Measurements from ENCODE around the gene LRG1.
"Not testable (repeated sequence)": the region's sequence is repeated elsewhere in the genome, so short reads cannot be mapped to it uniquely, and the experiment has no call there.

The LRG1 gene

GRCh38 chr19:4531562-4532165 is 8.2 kb downstream of the LRG1 start:
- in situ Hi-C loops (cut with MboI; ENCODE audit: low sequenced_read_pairs), result no loop called here

DNA sequence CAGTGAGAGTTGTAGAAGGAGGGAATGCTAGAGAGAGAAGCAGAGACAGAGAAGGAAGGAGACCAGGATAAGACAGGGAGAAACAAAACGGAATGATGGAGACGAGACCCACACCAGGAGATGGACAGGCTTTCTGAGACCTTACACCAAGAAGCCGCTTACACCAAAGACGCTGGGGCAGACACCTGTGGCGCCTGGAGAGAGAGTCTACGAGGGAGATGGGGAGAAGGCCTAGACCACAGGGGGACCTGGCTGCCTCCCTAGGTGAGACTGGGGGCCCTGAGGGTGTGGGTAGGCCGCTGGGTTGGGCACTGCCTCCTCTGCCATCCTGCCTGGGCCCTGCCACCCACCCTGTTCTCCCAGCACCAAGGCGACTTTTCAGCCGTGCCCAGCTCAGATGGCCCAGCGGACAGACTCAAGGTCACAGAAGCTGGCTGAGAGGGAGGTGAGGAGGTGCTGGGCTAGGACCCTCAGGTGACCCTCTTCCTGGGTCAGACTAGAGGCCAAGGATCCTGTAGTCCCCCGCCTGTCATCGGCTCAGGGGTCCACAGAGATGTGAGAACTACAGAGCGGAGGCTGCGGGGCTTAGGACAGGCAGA is 9.8 kb downstream of the LRG1 start:
- in situ Hi-C loops (cut with MboI; ENCODE audit: low sequenced_read_pairs), result no loop called here

DNA sequence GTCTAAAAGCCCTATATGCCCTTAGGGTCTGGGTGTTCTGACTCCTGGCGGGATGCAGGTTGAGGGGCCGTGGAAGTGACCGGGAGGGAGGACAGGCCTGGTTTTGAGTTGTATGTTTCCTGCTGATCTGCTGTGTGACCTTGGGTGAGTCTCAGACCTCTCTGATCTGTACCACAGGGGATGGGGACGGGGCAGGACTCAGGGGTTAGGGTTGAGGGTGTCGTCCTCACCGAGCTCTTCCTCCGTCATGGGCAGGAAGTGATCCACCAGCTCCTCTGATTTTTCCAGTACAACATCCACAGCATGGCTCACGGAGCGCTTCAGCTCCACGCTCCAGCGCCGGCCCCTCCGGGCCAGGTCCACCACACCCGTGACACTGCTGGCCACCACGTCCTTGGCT is 11.0 kb downstream of the LRG1 start:
- in situ Hi-C loops (cut with MboI; ENCODE audit: low sequenced_read_pairs), result no loop called here

DNA sequence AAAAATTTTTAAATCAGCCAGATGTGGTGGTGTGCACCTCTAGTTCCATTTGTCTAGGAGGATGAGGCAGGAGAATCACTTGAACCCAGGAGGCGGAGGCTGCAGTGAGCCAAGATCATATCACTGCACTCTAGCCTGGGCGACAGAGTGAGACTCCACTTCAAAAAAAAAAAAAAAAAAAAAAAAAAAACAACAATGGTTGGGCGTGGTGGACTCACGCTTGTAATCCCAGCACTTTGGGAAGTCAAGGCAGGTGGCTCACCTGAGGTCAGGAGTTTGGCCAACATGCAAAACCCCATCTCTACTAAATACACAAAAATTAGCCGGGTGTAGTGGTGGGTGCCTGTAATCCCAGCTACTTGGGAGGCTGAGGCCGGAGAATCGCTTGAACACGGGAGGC is 12.5 kb downstream of the LRG1 start:
- in situ Hi-C loops (cut with MboI; ENCODE audit: low sequenced_read_pairs), result not testable (repeated sequence)

DNA sequence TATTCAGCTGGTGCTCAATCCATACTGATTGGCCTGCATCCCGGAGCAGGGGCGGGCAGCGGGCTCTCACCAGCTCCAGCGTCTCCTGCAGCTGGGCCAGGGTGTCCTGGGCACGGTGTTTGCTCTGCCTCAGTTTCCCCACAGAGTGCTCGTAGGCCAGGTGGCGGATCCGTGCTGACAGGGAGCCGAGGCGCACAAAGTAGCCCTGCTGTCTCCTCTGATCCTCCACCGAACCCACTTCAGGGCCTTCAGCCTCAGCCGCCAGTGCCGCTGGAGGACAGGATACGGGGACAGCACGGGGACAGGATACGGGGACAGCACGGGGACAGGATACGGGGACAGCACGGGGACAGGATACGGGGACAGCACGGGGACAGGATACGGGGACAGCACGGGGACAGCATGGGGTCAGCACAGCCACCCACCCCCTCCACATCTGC is 14.3 kb downstream of the LRG1 start:
- in situ Hi-C loops (cut with MboI; ENCODE audit: low sequenced_read_pairs), result no loop called here

GRCh38 chr19:4524808-4525562 is 14.9 kb downstream of the LRG1 start:
- in situ Hi-C loops (cut with MboI; ENCODE audit: low sequenced_read_pairs), result no loop called here

GRCh38 chr19:4523306-4524110 is 16.3 kb downstream of the LRG1 start:
- in situ Hi-C loops (cut with MboI; ENCODE audit: low sequenced_read_pairs), result no loop called here

DNA sequence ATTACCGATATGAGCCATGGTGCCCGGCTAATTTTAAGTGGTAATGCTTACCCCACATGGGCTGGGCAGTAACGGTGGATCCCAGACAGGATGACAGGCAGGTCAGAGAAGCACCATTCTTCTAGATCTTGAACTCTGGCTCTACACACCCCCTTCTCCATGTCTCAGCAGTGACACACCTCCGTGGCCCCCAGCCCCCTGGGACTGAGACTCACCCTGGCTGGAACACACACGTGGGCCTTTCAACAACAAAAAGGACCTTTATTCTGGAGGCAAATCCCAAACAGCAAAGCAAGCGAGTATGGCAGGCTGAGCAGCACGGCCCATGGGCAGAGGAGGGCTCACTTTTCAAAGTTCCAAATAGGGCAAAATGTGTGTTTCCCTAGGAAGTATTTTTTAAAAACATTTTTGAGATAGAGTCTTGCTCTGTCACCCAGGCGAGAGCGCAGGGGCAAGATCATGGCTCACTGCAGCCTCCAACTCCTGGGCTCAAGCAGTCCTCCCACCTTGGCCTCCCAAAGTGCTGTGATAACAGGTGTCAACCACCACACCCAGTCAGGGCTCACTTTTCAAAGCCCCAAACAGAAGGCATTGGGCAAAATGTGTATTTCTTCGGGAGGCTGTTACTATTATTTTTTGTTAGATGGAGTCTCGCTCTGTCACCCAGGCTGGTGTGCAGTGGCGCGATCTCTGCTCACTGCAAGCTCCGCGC is 17.4 kb downstream of the LRG1 start:
- in situ Hi-C loops (cut with MboI; ENCODE audit: low sequenced_read_pairs), result no loop called here

- in situ Hi-C loops (cut with MboI; ENCODE audit: low sequenced_read_pairs), result no loop called here
Observed at GRCh38 chr19:4521888-4522242, 18.0 kb downstream of the LRG1 start.

DNA sequence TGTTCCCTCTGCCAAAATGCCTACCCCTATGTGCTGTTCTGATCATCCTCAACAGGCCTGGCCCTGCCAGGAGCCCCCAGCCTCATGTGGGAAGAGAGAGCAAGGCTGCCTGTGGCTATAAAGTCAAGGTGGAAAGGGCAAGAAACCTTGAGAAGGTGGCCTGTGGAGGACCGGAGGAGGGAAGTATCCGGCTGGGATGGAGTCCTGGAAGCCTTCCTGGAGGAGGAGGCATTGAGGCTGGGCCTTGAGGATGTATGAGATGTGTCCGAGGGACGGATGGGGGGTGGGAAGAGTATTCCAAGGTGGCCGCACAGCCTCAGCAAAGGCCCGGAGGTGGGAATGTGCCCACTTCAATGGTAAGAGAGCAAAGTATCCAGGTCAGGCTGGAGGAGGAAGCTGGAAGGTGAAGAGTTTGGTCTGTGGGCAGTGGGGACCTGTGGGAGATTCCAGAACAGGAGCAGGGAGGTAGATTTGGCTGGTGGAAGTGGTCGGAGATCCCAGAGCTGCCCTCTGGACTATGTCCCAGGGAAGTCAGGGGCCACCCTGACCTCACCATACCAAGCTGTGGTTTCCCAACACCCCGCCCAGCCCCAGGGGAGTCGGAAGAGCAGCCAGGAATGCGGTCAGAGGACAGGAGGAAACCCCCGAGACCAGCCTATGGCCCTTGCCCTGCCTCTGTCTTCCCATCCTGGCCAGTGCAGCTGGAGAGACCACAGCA is 18.5 kb downstream of the LRG1 start:
- in situ Hi-C loops (cut with MboI; ENCODE audit: low sequenced_read_pairs), result no loop called here

- in situ Hi-C loops (cut with MboI; ENCODE audit: low sequenced_read_pairs), result no loop called here
Observed at GRCh38 chr19:4519521-4520277, 20.1 kb downstream of the LRG1 start.

DNA sequence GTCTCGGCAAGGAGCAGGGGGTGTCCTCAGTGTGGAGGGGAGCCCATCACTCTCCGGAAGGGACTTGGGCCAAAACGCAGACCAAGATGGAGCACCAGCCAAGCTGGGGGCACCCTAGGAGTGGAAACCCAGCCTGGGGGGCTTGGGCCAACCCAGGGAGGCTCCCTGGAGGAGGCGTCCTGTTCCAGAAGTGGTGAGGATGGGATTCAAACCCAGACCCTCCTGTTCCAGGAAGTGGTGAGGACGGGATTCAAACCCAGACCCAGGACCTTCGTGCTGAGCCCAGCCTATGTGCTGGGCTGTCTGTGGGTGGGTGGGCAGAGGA is 20.7 kb downstream of the LRG1 start:
- in situ Hi-C loops (cut with MboI; ENCODE audit: low sequenced_read_pairs), result no loop called here

GRCh38 chr19:4518345-4519171 is 21.3 kb downstream of the LRG1 start, which contains the start of gene PLIN4:
PLIN4 (minus strand) TSS chr19:4518486; CDS start chr19:4518272, 214 bp downstream.
- in situ Hi-C loops (cut with MboI; ENCODE audit: low sequenced_read_pairs), result no loop called here

DNA sequence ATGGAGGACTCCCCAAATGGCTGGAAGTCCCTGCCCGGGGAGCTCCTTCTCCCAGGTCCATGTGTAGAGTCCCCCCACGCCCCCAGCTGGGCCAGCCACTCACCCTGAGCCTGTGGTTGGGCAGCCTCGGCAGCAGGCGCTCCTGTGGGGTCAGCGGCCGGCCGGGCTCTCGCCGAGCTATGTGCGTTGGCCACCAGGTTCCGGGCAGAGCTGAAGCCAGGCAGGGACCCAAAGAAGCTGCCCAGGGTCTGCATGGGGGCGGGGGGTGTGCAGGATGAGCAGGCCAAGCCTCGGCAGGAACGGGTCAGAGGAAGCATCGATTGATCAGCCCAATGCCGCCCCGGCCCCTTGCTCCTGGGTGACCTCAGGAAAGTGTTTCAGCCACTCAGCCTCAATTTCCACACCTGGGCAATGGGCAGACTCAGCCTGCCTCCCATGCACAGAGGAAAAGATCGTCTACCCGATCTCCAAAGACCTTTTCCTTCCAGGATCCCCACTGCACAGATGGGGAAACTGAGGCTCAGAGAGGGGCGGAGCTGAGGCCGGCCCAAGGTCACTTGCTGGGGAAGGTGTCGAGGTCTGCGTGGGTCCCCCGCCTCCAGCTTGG is 22.3 kb downstream of the LRG1 start:
- in situ Hi-C loops (cut with MboI; ENCODE audit: low sequenced_read_pairs), result no loop called here

DNA sequence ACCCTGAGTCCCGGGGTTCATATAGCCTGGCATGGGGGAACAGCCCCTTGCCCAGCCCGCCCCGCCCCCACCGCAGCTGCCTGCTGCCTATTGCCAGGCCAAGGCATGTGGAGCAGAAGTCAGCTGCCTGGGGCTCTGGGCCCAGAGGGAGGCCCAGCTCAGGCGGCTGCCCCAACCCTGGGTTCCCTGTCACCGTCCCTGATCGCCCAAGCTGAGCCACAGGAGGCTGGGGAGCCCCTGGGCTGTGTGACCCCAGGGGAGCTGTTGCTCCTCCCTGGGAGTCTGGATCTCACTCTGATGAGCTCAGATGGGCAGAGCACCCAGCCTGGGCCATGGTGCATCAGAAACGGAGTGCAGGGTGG is 22.9 kb downstream of the LRG1 start:
- in situ Hi-C loops (cut with MboI; ENCODE audit: low sequenced_read_pairs), result no loop called here

DNA sequence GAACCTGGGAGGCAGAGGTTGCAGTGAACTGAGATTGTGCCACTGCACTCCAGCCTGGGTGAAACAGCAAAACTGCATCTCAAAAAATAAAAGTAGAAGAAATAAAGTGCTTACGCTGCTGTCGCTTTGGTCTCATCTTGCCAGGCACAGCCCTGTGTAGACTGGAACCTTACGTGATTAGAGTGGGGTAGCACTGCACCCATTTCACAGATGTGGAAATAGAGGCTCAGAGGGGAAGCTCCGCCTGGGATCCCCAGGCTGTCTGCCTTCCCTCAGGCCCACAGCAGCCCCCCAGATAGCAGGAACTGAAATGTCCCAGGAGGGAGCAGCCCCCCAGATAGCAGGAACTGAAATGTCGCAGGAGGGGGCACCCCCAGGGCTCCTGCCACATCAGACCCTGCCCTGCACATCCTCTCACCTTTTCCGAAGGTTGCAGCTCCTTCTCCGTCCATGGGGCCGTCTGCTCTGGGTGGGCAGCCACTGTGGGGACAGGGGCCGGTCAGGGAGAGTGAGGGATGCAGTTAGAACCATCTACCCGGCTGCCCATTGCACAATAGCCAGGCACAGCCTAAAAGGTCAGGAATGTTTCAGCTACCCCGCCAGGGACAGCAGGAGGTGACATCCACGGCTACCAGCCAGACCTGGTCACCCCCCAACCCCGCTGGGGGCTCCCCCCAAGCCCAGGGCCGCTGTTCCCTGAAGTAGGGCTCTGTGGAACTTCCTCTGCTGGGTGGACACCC is 23.5 kb downstream of the LRG1 start:
- in situ Hi-C loops (cut with MboI; ENCODE audit: low sequenced_read_pairs), result no loop called here

GRCh38 chr19:4515732-4516131 is 24.1 kb downstream of the LRG1 start:
- in situ Hi-C loops (cut with MboI; ENCODE audit: low sequenced_read_pairs), result no loop called here

GRCh38 chr19:4513248-4513647 is 26.6 kb downstream of the LRG1 start:
- in situ Hi-C loops (cut with MboI; ENCODE audit: low sequenced_read_pairs), result no loop called here
